SK-N-MC (cell line): ENCODE results near the gene ERG.

ENCODE experiments used
- DNase-seq: peaks from one replicate; pipeline ENCODE4 v3.0.0-alpha.2; 2011; ENCODE audit warnings: low read depth, low spot score
- H3K27ac ChIP-seq: fragments of 200-600 bp; sonication (generic); 2 replicates; pipeline ENCODE4 v1.5.1; 2016; ENCODE audit warnings: mixed run types
- H3K36me3 ChIP-seq: fragments of 200-600 bp; sonication (generic); 2 replicates; pipeline ENCODE4 v1.6.1; 2017; ENCODE audit warnings: antibody characterized with exemption, low read length, mixed read lengths; ENCODE audit not compliant: insufficient read depth
- H3K4me3 ChIP-seq: fragments of 200-600 bp; sonication (generic); 2 replicates; pipeline ENCODE4 v1.5.1; 2016
- H3K9ac ChIP-seq: fragments of 200-600 bp; sonication (generic); 2 replicates; pipeline ENCODE4 v1.8.0; 2017; ENCODE audit warnings: mixed run types, mixed read lengths; ENCODE audit not compliant: insufficient read length
- H3K9me3 ChIP-seq: fragments of 200-600 bp; sonication (generic); 2 replicates; pipeline ENCODE4 v1.6.1; 2017; ENCODE audit warnings: low read depth, mild to moderate bottlenecking, antibody characterized with exemption, low read length, moderate library complexity, mixed read lengths
- EZH2 ChIP-seq: fragments of 200-600 bp; sonication (generic); IDR thresholded peaks from one replicate; pipeline ENCODE4 v1.6.1; 2017; ENCODE audit warnings: antibody characterized with exemption
- FOXP2 ChIP-seq: optimal IDR thresholded peaks from 2 replicates; pipeline ENCODE3; 2011; ENCODE audit warnings: mild to moderate bottlenecking, moderate library complexity; ENCODE audit not compliant: insufficient read depth; ENCODE audit errors: extremely low read length, control extremely low read depth
- POLR2AphosphoS5 ChIP-seq: IDR thresholded peaks from 2 replicates; pipeline ENCODE4 v1.6.1; 2012; ENCODE audit warnings: mild to moderate bottlenecking, low read depth, low read length, borderline replicate concordance

The ERG gene

GRCh38 chr21:38349111-38349746, 149.0 kb downstream of the ERG start:
- no peaks in the 10 kb centered on the region for H3K9me3 ChIP-seq
- no peak for TF ChIP-seq EZH2
- no peak for TF ChIP-seq FOXP2
- TF ChIP-seq POLR2AphosphoS5 = no peak
- H3K9ac ChIP-seq = no peak overlapping the region
- H3K4me3 ChIP-seq = no peak overlapping the region
- DNase-seq = no peak
- H3K36me3 ChIP-seq = no peaks in the 10 kb centered on the region
- no peak overlapping the region for H3K27ac ChIP-seq

DNA sequence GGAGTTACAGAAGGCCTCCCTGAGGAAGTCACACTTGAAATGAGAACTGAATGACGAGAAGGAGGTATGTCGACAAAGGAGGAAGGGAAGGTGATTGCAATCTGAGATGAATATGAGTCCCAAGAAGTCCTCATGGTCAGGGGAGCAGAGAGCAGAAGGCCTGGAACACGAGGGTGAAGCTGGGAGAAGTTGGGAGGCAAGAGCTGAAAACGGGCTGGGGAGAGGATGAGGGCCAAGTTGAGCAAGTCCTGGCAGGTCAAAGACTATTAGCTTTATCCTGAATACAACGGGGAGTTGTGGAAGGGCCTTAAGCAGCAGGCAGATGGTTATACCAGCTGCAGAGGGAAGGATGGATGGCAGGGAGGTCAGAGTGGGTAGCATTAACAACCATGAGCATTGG, 152.0 kb downstream of the ERG start:
- H3K27ac ChIP-seq = no peak overlapping the region
- no peak overlapping the region for H3K9ac ChIP-seq
- TF ChIP-seq FOXP2 (no peak), POLR2AphosphoS5 (no peak), EZH2 (no peak)
- H3K4me3 ChIP-seq = no peak overlapping the region
- H3K36me3 ChIP-seq = no peaks in the 10 kb centered on the region
- no peak for DNase-seq
- H3K9me3 ChIP-seq = no peaks in the 10 kb centered on the region

DNA sequence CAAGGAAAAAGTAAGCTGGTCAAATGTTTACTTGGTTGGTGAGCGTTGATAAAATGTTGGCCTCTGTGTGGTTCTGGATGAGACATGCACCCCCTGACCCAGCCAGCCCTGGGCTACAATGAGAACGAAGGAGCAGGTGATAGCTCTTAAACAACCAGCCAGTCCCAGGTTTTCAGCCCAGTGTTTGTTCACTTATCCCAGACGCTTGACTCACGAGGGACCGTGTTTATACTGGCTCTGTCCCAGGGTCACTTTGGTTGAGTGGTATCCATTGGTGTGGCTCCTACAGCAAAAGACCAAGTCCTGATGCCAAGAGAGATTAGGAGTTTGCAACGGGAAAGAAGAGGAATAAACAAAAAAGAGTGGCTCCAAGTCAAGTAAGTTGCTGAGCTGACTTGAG, 154.6 kb downstream of the ERG start:
- DNase-seq = no peak
- no peaks in the 10 kb centered on the region for H3K9me3 ChIP-seq
- H3K36me3 ChIP-seq = no peaks in the 10 kb centered on the region
- no peak overlapping the region for H3K4me3 ChIP-seq
- no peak overlapping the region for H3K27ac ChIP-seq
- TF ChIP-seq EZH2 (no peak), POLR2AphosphoS5 (no peak), FOXP2 (no peak)
- H3K9ac ChIP-seq = no peak overlapping the region

DNA sequence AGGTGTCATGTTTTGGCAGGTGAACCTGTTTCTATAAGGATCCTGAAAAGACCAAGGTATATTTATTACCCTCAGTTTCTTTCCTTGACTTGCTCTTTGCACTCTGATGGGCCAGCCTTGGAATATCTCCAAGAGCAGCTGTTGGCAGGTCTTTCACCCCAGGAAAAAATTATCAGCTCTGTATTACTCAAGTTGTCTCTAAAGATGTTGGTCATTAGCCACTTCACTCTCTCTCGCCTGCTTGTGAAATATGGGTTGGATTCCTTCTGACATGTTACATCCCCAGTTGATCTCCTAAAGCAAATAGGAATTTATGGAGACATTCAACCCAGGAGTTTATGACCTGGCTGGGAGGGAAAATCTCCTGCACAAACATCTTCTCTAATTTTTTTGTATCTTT, 155.5 kb downstream of the ERG start:
- TF ChIP-seq POLR2AphosphoS5 = no peak
- no peak for TF ChIP-seq EZH2
- TF ChIP-seq FOXP2 = no peak
- no peak overlapping the region for H3K9ac ChIP-seq
- no peak overlapping the region for H3K27ac ChIP-seq

DNA sequence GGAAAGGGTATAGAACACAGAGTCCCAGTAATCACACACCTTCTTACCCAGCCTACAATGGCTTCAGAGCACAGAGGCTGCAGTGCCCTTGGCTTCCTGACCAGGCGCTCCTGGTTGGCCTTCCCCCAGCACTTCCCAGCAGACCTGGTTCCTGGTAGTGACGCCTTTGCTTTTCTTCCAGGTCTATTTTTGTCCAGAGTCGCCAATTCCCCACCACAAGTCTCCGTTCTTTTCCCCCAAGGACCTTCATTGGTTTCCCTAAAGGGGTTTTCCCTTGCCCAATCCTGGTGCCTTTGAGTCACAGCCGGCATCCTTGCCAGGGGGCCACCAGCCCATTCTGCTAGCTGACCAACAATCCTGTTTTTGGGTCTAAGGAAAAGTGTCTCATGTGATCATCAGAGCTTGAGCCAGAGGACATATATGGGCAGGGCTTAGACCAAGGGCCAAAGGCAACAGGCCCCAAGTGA, 156.7 kb downstream of the ERG start:
- no peak overlapping the region for H3K9ac ChIP-seq
- H3K9me3 ChIP-seq = no peaks in the 10 kb centered on the region
- no peak overlapping the region for H3K27ac ChIP-seq
- no peaks in the 10 kb centered on the region for H3K36me3 ChIP-seq
- H3K4me3 ChIP-seq = no peak overlapping the region
- no peak for TF ChIP-seq EZH2
- TF ChIP-seq FOXP2 = no peak
- no peak for TF ChIP-seq POLR2AphosphoS5
- DNase-seq = no peak

More for the DNA sequence above, 155.5 kb downstream of the ERG start:
- no peak for DNase-seq
- Histone ChIP-seq H3K36me3 (no peaks in the 10 kb centered on the region), H3K4me3 (no peak overlapping the region), H3K9me3 (no peaks in the 10 kb centered on the region)

DNA sequence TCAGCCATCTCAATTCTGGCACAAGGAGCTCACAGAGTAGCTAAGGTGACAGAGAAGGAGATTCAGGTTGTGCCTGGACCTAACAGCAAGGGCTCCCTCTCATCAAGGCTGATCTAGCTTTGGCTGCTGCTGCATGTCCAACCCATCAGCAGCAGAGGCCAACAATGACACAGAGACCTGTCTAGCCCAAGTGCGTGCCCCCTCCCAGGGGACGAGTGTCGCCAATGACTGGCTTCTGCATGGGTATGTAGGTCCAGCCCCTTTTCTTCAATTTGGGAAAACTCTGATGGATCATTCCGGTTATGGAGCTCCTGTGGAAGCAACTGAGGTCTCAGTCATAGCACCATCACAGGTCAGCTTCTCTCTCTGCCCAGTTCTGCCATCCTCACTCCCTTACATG, 158.1 kb downstream of the ERG start:
- Histone ChIP-seq H3K4me3 (no peak overlapping the region), H3K36me3 (no peaks in the 10 kb centered on the region), H3K9ac (no peak overlapping the region), H3K27ac (no peak overlapping the region), H3K9me3 (no peaks in the 10 kb centered on the region)
- no peak for DNase-seq
- TF ChIP-seq FOXP2 (no peak), EZH2 (no peak), POLR2AphosphoS5 (no peak)

- TF ChIP-seq FOXP2 (no peak), EZH2 (no peak), POLR2AphosphoS5 (no peak)
- Histone ChIP-seq H3K9me3 (no peaks in the 10 kb centered on the region), H3K27ac (no peak overlapping the region), H3K36me3 (no peaks in the 10 kb centered on the region), H3K4me3 (no peak overlapping the region), H3K9ac (no peak overlapping the region)
- DNase-seq = no peak
Measured at GRCh38 chr21:38337793-38338192, 160.5 kb downstream of the ERG start.

DNA sequence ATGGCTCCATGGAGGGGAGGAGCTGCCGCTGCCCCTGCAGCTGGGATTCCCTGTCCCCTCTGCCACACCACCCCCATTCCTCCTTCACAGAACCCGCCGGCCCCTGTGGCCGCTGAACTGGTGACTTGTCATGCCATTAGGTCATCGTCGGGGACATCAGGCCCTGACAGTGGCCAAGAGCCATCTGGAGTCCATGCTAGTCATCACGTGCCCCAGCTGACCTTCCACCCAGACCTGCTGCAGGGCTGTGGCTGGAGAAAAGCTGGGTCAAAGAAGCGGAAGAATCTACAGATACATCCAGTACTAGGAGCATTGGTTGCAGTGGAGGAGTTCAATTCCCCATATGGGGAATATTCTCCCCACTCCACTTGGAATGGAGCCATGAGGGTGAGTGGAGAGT, 163.4 kb downstream of the ERG start:
- DNase-seq = no peak
- Histone ChIP-seq H3K4me3 (no peak overlapping the region), H3K9ac (no peak overlapping the region), H3K27ac (no peak overlapping the region), H3K9me3 (no peaks in the 10 kb centered on the region), H3K36me3 (no peaks in the 10 kb centered on the region)
- TF ChIP-seq EZH2 = no peak
- no peak for TF ChIP-seq POLR2AphosphoS5
- no peak for TF ChIP-seq FOXP2
